SK-N-SH (cell line): ENCODE data around the gene METTL17. TPM values are rescaled to one million over a fixed set of nuclear protein-coding genes. Genes with fewer than 3 reads are reported as not detected.

ENCODE experiments used
- CTCF ChIA-PET: fragments of 300-600, 350-600 bp; formaldehyde crosslinking; extraction: SDS; loops from one replicate; lab custom pipeline; 2021; lab: Yijun Ruan, JAX
- POLR2A ChIA-PET: fragments of 350-600 bp; sonication (Branson Sonifier 250); formaldehyde crosslinking; extraction: SDS; loops from one replicate; lab custom pipeline; 2020; ENCODE audit warnings: antibody characterized with exemption, inconsistent platforms; lab: Yijun Ruan, JAX
- DNase-seq: peaks from one replicate; pipeline ENCODE4 v3.0.0; 2012
- H2AFZ ChIP-seq: fragments of 200-600 bp; sonication (generic); 2 replicates; pipeline ENCODE4 v1.8.1; 2016; ENCODE audit warnings: antibody characterized with exemption, mild to moderate bottlenecking, low read depth
- H3F3A ChIP-seq: fragments of 200-600 bp; sonication (generic); replicated peaks from 2 replicates; pipeline ENCODE3; 2016; ENCODE audit warnings: antibody characterized with exemption, mild to moderate bottlenecking; ENCODE audit not compliant: insufficient read depth
- H3K27ac ChIP-seq, 2 experiments: fragments of 200-500 bp in 1 of 2; fragments of 200-600 bp in 1 of 2; sonication (Bioruptor generic) in 1 of 2; sonication (generic), shearing (Covaris generic) in 1 of 2; 2 replicates each; pipeline versions ENCODE4 v1.5.1 to v1.6.1; 2014 to 2016; ENCODE audit warnings: low read depth in 2 of 2, inconsistent platforms in 1 of 2, low read length in 1 of 2, mild to moderate bottlenecking in 1 of 2, mixed read lengths in 1 of 2
- H3K27me3 ChIP-seq: fragments of 200-600 bp; sonication (generic), shearing (Covaris generic); 2 replicates; pipeline ENCODE4 v1.6.1; 2016; ENCODE audit warnings: mixed run types; ENCODE audit not compliant: insufficient read depth
- H3K36me3 ChIP-seq, 2 experiments: fragments of 200-500 bp in 1 of 2; fragments of 200-600 bp in 1 of 2; sonication (Bioruptor generic) in 1 of 2; sonication (generic) in 1 of 2; replicated peaks in 1 of 2; 2 replicates each; pipeline versions ENCODE3 to v1.5.1; 2014 to 2016; ENCODE audit warnings: low read length in 1 of 2, mild to moderate bottlenecking in 1 of 2; ENCODE audit not compliant: insufficient read depth in 2 of 2, control insufficient read depth in 1 of 2
- H3K4me1 ChIP-seq, 2 experiments: fragments of 200-500 bp in 1 of 2; fragments of 200-600 bp in 1 of 2; sonication (Bioruptor generic) in 1 of 2; sonication (generic), shearing (Covaris generic) in 1 of 2; 2 replicates each; pipeline versions ENCODE4 v1.5.1 to v1.6.1; 2014 to 2016; ENCODE audit warnings: low read depth in 1 of 2, low read length in 1 of 2, mixed run types in 1 of 2; ENCODE audit not compliant: insufficient read depth in 2 of 2, control insufficient read depth in 1 of 2
- H3K4me2 ChIP-seq: fragments of 200-600 bp; sonication (generic), shearing (Covaris generic); 2 replicates; pipeline ENCODE4 v1.6.1; 2017; ENCODE audit warnings: mixed run types
- H3K4me3 ChIP-seq, 2 experiments: fragments of 200-500 bp in 1 of 2; fragments of 200-600 bp in 1 of 2; sonication (Bioruptor generic) in 1 of 2; sonication (generic), shearing (Covaris generic) in 1 of 2; 2 replicates each; pipeline versions ENCODE4 v1.5.1 to v1.8.1; 2014 to 2016; ENCODE audit warnings: low read depth in 2 of 2, inconsistent platforms in 1 of 2, low read length in 1 of 2, mild to moderate bottlenecking in 1 of 2, mixed read lengths in 1 of 2, moderate library complexity in 1 of 2
- H3K79me2 ChIP-seq: fragments of 200-600 bp; sonication (generic); 2 replicates; pipeline ENCODE4 v1.8.1; 2017; ENCODE audit warnings: mild to moderate bottlenecking; ENCODE audit not compliant: insufficient read depth
- H3K9ac ChIP-seq: fragments of 200-600 bp; sonication (generic); 2 replicates; pipeline ENCODE4 v1.6.1; 2017; ENCODE audit warnings: mixed run types
- H3K9me2 ChIP-seq: fragments of 200-600 bp; sonication (generic); 2 replicates; pipeline ENCODE4 v1.6.1; 2017; ENCODE audit warnings: mixed run types
- H3K9me3 ChIP-seq: fragments of 200-600 bp; sonication (generic); 2 replicates; pipeline ENCODE4 v1.6.1; 2017; ENCODE audit warnings: mixed run types, mild to moderate bottlenecking, moderate library complexity
- H4K20me1 ChIP-seq: fragments of 200-600 bp; sonication (generic); 2 replicates; pipeline ENCODE4 v1.6.1; 2017; ENCODE audit warnings: mild to moderate bottlenecking, mixed run types; ENCODE audit not compliant: insufficient read depth
- CTCF ChIP-seq: fragments of 200-600 bp; sonication (generic); IDR thresholded peaks from 2 replicates; pipeline ENCODE4 v1.6.1; 2017; ENCODE audit warnings: antibody characterized with exemption, mild to moderate bottlenecking, moderate library complexity
- ELF1 ChIP-seq: IDR thresholded peaks from 2 replicates; pipeline ENCODE4 v1.4.0; 2012
- EZH2phosphoT487 ChIP-seq: fragments of 200-600 bp; sonication (generic); IDR thresholded peaks from 2 replicates; pipeline ENCODE4 v1.6.1; 2017; ENCODE audit warnings: low read depth, mixed run types, mild to moderate bottlenecking, antibody characterized with exemption, moderate library complexity, borderline replicate concordance
- FOXJ3 ChIP-seq: sonication (generic); formaldehyde crosslinking; IDR thresholded peaks from 2 replicates; pipeline ENCODE4 v1.5.1; 2020; ENCODE audit warnings: mild to moderate bottlenecking, missing genetic modification reagents
- FOXM1 ChIP-seq: IDR thresholded peaks from 2 replicates; pipeline ENCODE4 v1.4.0; 2012; ENCODE audit warnings: low read depth, mild to moderate bottlenecking
- GABPA ChIP-seq: IDR thresholded peaks from 2 replicates; pipeline ENCODE4 v1.4.0; 2012; ENCODE audit warnings: low read depth, mild to moderate bottlenecking
- IRF3 ChIP-seq: fragments of 150-350 bp; IDR thresholded peaks from 2 replicates; pipeline ENCODE4 v1.6.1; 2016; ENCODE audit warnings: mild to moderate bottlenecking, low read depth, low read length
- MAX ChIP-seq: IDR thresholded peaks from 2 replicates; pipeline ENCODE4 v1.4.0; 2012; ENCODE audit warnings: low read depth
- NFIC ChIP-seq: IDR thresholded peaks from 2 replicates; pipeline ENCODE4 v1.4.0; 2012; ENCODE audit warnings: borderline replicate concordance
- PBX3 ChIP-seq: IDR thresholded peaks from 2 replicates; pipeline ENCODE4; 2012
- POLR2AphosphoS5 ChIP-seq: IDR thresholded peaks from 2 replicates; pipeline ENCODE4 v1.6.1; 2012; ENCODE audit warnings: low read depth, low read length
- RCOR1 ChIP-seq: fragments of 150-350 bp; IDR thresholded peaks from 2 replicates; pipeline ENCODE4 v1.6.1; 2017; ENCODE audit warnings: antibody characterized with exemption, low read length
- SIN3A ChIP-seq: IDR thresholded peaks from 2 replicates; pipeline ENCODE4 v1.6.1; 2012; ENCODE audit warnings: low read depth, mild to moderate bottlenecking, low read length, moderate library complexity, borderline replicate concordance
- SMC3 ChIP-seq: IDR thresholded peaks from 2 replicates; pipeline ENCODE4 v1.6.1; 2012; ENCODE audit warnings: low read depth, low read length, improper control_type of control experiment
- TCF12 ChIP-seq: IDR thresholded peaks from 2 replicates; pipeline ENCODE4 v1.4.0; 2012
- TEAD4 ChIP-seq: IDR thresholded peaks from 2 replicates; pipeline ENCODE4 v1.4.0; 2012; ENCODE audit warnings: mild to moderate bottlenecking, borderline replicate concordance; ENCODE audit not compliant: insufficient read depth
- USF1 ChIP-seq: IDR thresholded peaks from 2 replicates; pipeline ENCODE4 v1.4.0; 2012; ENCODE audit warnings: low read depth, borderline replicate concordance
- USF2 ChIP-seq: fragments of 150-350 bp; IDR thresholded peaks from 2 replicates; pipeline ENCODE4 v1.6.1; 2017; ENCODE audit warnings: antibody characterized with exemption, low read length, low read depth, borderline replicate concordance
- WGBS: methylation state at CpG from one replicate; pipeline ENCODE4 v1.1.6; 2017; ENCODE audit warnings: low lambda C conversion rate; 5-methylcytosine and 5-hydroxymethylcytosine counted together
- polyA plus RNA-seq, 3 experiments: library from polyadenylated mRNA; depleted of rRNA; stranded (reverse); fragments of >200 nt; gene quantifications; 2 replicates each; pipeline ENCODE4 v1.2.3, GENCODE V29; 2012

The METTL17 gene
- polyA plus RNA-seq, 1 of the 3 experiments (the other 2 are of a cell fraction) = 104 TPM

- Histone ChIP-seq H3K79me2 (no peaks in the 10 kb centered on the region), H3K27ac (no peak overlapping the region), H3K27me3 (peaks cover 18% of the 10 kb centered on the region; the same call in 1 of the 2 replicates), H3K9me3 (no peaks in the 10 kb centered on the region), H3K9ac (no peak overlapping the region), H3K9me2 (no peaks in the 10 kb centered on the region), H3K4me1 (peaks cover 0 to 10% of the 10 kb centered on the region in 2 experiments; a peak in 1 of 4 replicates), H3K4me2 (no peak overlapping the region), H3K4me3 (no peak overlapping the region), H3F3A (no peaks in the 10 kb centered on the region), H4K20me1 (no peaks in the 10 kb centered on the region), H3K36me3 (no peaks in the 10 kb centered on the region), H2AFZ (no peak overlapping the region)
- TF ChIP-seq RCOR1 (no peak), TCF12 (no peak), SMC3 (no peak), USF2 (no peak), EZH2phosphoT487 (no peak), ELF1 (no peak), FOXM1 (no peak), SIN3A (no peak), FOXJ3 (no peak), GABPA (no peak), USF1 (no peak), MAX (no peak), IRF3 (no peak), PBX3 (no peak), POLR2AphosphoS5 (no peak), NFIC (no peak), CTCF (no peak), TEAD4 (no peak)
- ChIA-PET CTCF (interaction anchor here (0.7 to 4.9 kb wide), 7 partner anchors 9 to 488 kb away, joined by 3 to 43 read pairs (median 4); no protein-coding TSS in a partner anchor), POLR2A (interaction anchor here (1.2 kb wide), 1 partner anchor 11 kb away, joined by 4 read pairs; no protein-coding TSS in a partner anchor)
- WGBS = 84% methylated on average over 7 of the region's 7 CpGs
- DNase-seq = no peak
Measured at GRCh38 chr14:21026274-21026987, 36.7 kb downstream of the METTL17 start.
